Activated naive CD8-positive, alpha-beta T cell (primary cell): ENCODE results near the gene RNU5D-1.

Experiments used
- H3K27ac Mint-ChIP-seq: one replicate; pipeline ENCODE4 v1.8.0; 2021; ENCODE audit warnings: mixed read lengths
- H3K27me3 Mint-ChIP-seq: one replicate; pipeline ENCODE4 v1.8.0; 2021; ENCODE audit warnings: mixed read lengths
- H3K36me3 Mint-ChIP-seq: one replicate; pipeline ENCODE4 v1.8.0; 2021; ENCODE audit warnings: mixed read lengths
- H3K4me1 Mint-ChIP-seq: one replicate; pipeline ENCODE4 v1.8.0; 2021; ENCODE audit warnings: low read depth, mixed read lengths
- H3K4me3 Mint-ChIP-seq: one replicate; pipeline ENCODE4 v1.8.0; 2021; ENCODE audit warnings: mild to moderate bottlenecking, mixed read lengths
- H3K9me3 Mint-ChIP-seq: one replicate; pipeline ENCODE4 v1.8.0; 2021; ENCODE audit warnings: low read depth, mixed read lengths

RNU5D-1 gene

GRCh38 chr1:44696101-44696500 lies 34.9 kb downstream of the RNU5D-1 start:
- H3K4me1 Mint-ChIP-seq, result peaks cover 24% of the 10 kb centered on the region
- no peaks in the 10 kb centered on the region for H3K27me3 Mint-ChIP-seq
- no peak overlapping the region for H3K4me3 Mint-ChIP-seq
- peaks cover 1% of the 10 kb centered on the region for H3K36me3 Mint-ChIP-seq
- no peak overlapping the region for H3K27ac Mint-ChIP-seq
- no peaks in the 10 kb centered on the region for H3K9me3 Mint-ChIP-seq

GRCh38 chr1:44695671-44696070 lies 35.3 kb downstream of the RNU5D-1 start:
- Mint-ChIP-seq H3K9me3 (no peaks in the 10 kb centered on the region), H3K27ac (no peak overlapping the region), H3K27me3 (no peaks in the 10 kb centered on the region), H3K4me1 (peaks cover 24% of the 10 kb centered on the region), H3K4me3 (no peak overlapping the region), H3K36me3 (no peaks in the 10 kb centered on the region)

GRCh38 chr1:44694863-44695478 lies 36.0 kb downstream of the RNU5D-1 start:
- Mint-ChIP-seq H3K9me3 (no peaks in the 10 kb centered on the region), H3K4me3 (no peak overlapping the region), H3K27me3 (no peaks in the 10 kb centered on the region), H3K27ac (no peak overlapping the region), H3K4me1 (peaks cover 24% of the 10 kb centered on the region), H3K36me3 (no peaks in the 10 kb centered on the region)

- H3K9me3 Mint-ChIP-seq, result no peaks in the 10 kb centered on the region
- no peak overlapping the region for H3K4me3 Mint-ChIP-seq
- no peaks in the 10 kb centered on the region for H3K27me3 Mint-ChIP-seq
- H3K36me3 Mint-ChIP-seq, result no peaks in the 10 kb centered on the region
- H3K27ac Mint-ChIP-seq, result no peak overlapping the region
- peaks cover 24% of the 10 kb centered on the region for H3K4me1 Mint-ChIP-seq
Measured at GRCh38 chr1:44693900-44694299, 37.1 kb downstream of the RNU5D-1 start.

- H3K4me3 Mint-ChIP-seq, result no peak overlapping the region
- H3K27me3 Mint-ChIP-seq, result no peaks in the 10 kb centered on the region
- H3K9me3 Mint-ChIP-seq, result no peaks in the 10 kb centered on the region
- H3K36me3 Mint-ChIP-seq, result no peaks in the 10 kb centered on the region
- H3K27ac Mint-ChIP-seq, result no peak overlapping the region
- peaks cover 24% of the 10 kb centered on the region for H3K4me1 Mint-ChIP-seq
Measured at GRCh38 chr1:44693159-44693558, 37.8 kb downstream of the RNU5D-1 start.

GRCh38 chr1:44689447-44689765 lies 41.6 kb downstream of the RNU5D-1 start:
- Mint-ChIP-seq H3K9me3 (no peaks in the 10 kb centered on the region), H3K4me3 (no peak overlapping the region), H3K27ac (no peak overlapping the region), H3K36me3 (no peaks in the 10 kb centered on the region), H3K27me3 (no peaks in the 10 kb centered on the region), H3K4me1 (peaks cover 3% of the 10 kb centered on the region)

- H3K9me3 Mint-ChIP-seq, result no peaks in the 10 kb centered on the region
- no peak overlapping the region for H3K27ac Mint-ChIP-seq
- H3K36me3 Mint-ChIP-seq, result no peaks in the 10 kb centered on the region
- peaks cover 3% of the 10 kb centered on the region for H3K4me1 Mint-ChIP-seq
- no peak overlapping the region for H3K4me3 Mint-ChIP-seq
- H3K27me3 Mint-ChIP-seq, result no peaks in the 10 kb centered on the region
Measured at GRCh38 chr1:44688760-44689446, 42.1 kb downstream of the RNU5D-1 start.

- Mint-ChIP-seq H3K27ac (no peak overlapping the region), H3K4me1 (no peaks in the 10 kb centered on the region), H3K36me3 (no peaks in the 10 kb centered on the region), H3K27me3 (no peaks in the 10 kb centered on the region), H3K9me3 (no peaks in the 10 kb centered on the region), H3K4me3 (no peak overlapping the region)
Measured at GRCh38 chr1:44685881-44686280, 45.1 kb downstream of the RNU5D-1 start.

- H3K27me3 Mint-ChIP-seq, result no peaks in the 10 kb centered on the region
- no peaks in the 10 kb centered on the region for H3K36me3 Mint-ChIP-seq
- no peaks in the 10 kb centered on the region for H3K9me3 Mint-ChIP-seq
- H3K4me3 Mint-ChIP-seq, result no peak overlapping the region
- H3K4me1 Mint-ChIP-seq, result no peaks in the 10 kb centered on the region
- no peak overlapping the region for H3K27ac Mint-ChIP-seq
Measured at GRCh38 chr1:44685218-44685617, 45.8 kb downstream of the RNU5D-1 start.

GRCh38 chr1:44684525-44684924 lies 46.4 kb downstream of the RNU5D-1 start:
- no peak overlapping the region for H3K27ac Mint-ChIP-seq
- H3K4me1 Mint-ChIP-seq, result no peaks in the 10 kb centered on the region
- H3K36me3 Mint-ChIP-seq, result no peaks in the 10 kb centered on the region
- no peaks in the 10 kb centered on the region for H3K27me3 Mint-ChIP-seq
- no peaks in the 10 kb centered on the region for H3K9me3 Mint-ChIP-seq
- H3K4me3 Mint-ChIP-seq, result no peak overlapping the region

- no peaks in the 10 kb centered on the region for H3K9me3 Mint-ChIP-seq
- no peaks in the 10 kb centered on the region for H3K27me3 Mint-ChIP-seq
- no peaks in the 10 kb centered on the region for H3K36me3 Mint-ChIP-seq
- no peak overlapping the region for H3K4me3 Mint-ChIP-seq
- no peaks in the 10 kb centered on the region for H3K4me1 Mint-ChIP-seq
- H3K27ac Mint-ChIP-seq, result no peak overlapping the region
Measured at GRCh38 chr1:44682883-44683265, 48.1 kb downstream of the RNU5D-1 start.

- H3K27ac Mint-ChIP-seq, result no peak overlapping the region
- no peaks in the 10 kb centered on the region for H3K9me3 Mint-ChIP-seq
- no peaks in the 10 kb centered on the region for H3K36me3 Mint-ChIP-seq
- H3K27me3 Mint-ChIP-seq, result no peaks in the 10 kb centered on the region
- no peak overlapping the region for H3K4me3 Mint-ChIP-seq
- H3K4me1 Mint-ChIP-seq, result no peaks in the 10 kb centered on the region
Measured at GRCh38 chr1:44681905-44682882, 48.8 kb downstream of the RNU5D-1 start.
